AG04450 (cell line): Measurements from ENCODE around the gene CDC7. TPM values are rescaled to one million over a fixed set of nuclear protein-coding genes. Genes with fewer than 3 reads are reported as not detected.
A peak's percentile ranks its signal among the peaks of the same experiment; 100 is the strongest.

Source experiments
- CTCF ChIA-PET: fragments of 300-600, 350-600 bp; formaldehyde crosslinking; extraction: SDS; loops from one replicate; lab custom pipeline; 2022; ENCODE audit warnings: antibody characterized with exemption, inconsistent platforms; lab: Charles Lee
- POLR2A ChIA-PET: fragments of 350-600 bp; formaldehyde crosslinking; extraction: SDS; loops from one replicate; lab custom pipeline; 2021; ENCODE audit warnings: antibody characterized with exemption, inconsistent platforms; lab: Yijun Ruan, JAX
- DNase-seq: peaks from one replicate; pipeline ENCODE4 v3.0.0-alpha.2; 2011; ENCODE audit warnings: low read depth, low spot score
- H3K27ac ChIP-seq: one replicate; pipeline ENCODE4 v1.5.1; 2012; ENCODE audit warnings: low read depth, low read length, control low read depth
- H3K27me3 ChIP-seq: one replicate; pipeline ENCODE4 v1.6.0; 2012; ENCODE audit warnings: low read length; ENCODE audit not compliant: control insufficient read depth, insufficient read depth
- H3K4me3 ChIP-seq: 2 replicates; pipeline ENCODE4 v1.5.1; 2011; ENCODE audit warnings: mild to moderate bottlenecking, low read depth, low read length, control low read depth
- H3K9me3 ChIP-seq: 2 replicates; pipeline ENCODE4 v1.5.1; 2012; ENCODE audit warnings: low read length; ENCODE audit not compliant: control insufficient read depth, insufficient read depth
- CTCF ChIP-seq: IDR thresholded peaks from 2 replicates; pipeline ENCODE4 v1.5.1; 2011; ENCODE audit warnings: low read depth, low read length, control low read depth, inconsistent platforms
- polyA plus RNA-seq: library from polyadenylated mRNA; depleted of rRNA; stranded (reverse); fragments of >200 nt; gene quantifications from 2 replicates; pipeline ENCODE4 v1.2.3, GENCODE V29; 2011

Gene CDC7
- polyA plus RNA-seq, 1 experiment = 4.6 TPM

- H3K27ac ChIP-seq = no peak overlapping the region
- TF ChIP-seq CTCF = no peak
- H3K27me3 ChIP-seq = no peaks in the 10 kb centered on the region
- no peaks in the 10 kb centered on the region for H3K9me3 ChIP-seq
- DNase-seq = no peak
- CTCF ChIA-PET = interaction anchor here (1.0 to 3.2 kb wide), 5 partner anchors 224 to 421 kb away, joined by 3 to 16 read pairs (median 8); no protein-coding TSS in a partner anchor
- POLR2A ChIA-PET = no interaction called here
- no peak overlapping the region for H3K4me3 ChIP-seq
Measured at GRCh38 chr1:91507328-91507727, 6.7 kb downstream of the CDC7 start.

- no peak for DNase-seq
- no peak overlapping the region for H3K4me3 ChIP-seq
- no peaks in the 10 kb centered on the region for H3K9me3 ChIP-seq
- no peaks in the 10 kb centered on the region for H3K27me3 ChIP-seq
- ChIA-PET CTCF (interaction anchor here (0.7 to 7.6 kb wide), 4 partner anchors 373 to 799 kb away, joined by 3 to 303 read pairs (median 4); no protein-coding TSS in a partner anchor), POLR2A (no interaction called here)
- no peak for TF ChIP-seq CTCF
- H3K27ac ChIP-seq = no peak overlapping the region
Measured at GRCh38 chr1:91510754-91511153, 10.1 kb downstream of the CDC7 start.

DNA sequence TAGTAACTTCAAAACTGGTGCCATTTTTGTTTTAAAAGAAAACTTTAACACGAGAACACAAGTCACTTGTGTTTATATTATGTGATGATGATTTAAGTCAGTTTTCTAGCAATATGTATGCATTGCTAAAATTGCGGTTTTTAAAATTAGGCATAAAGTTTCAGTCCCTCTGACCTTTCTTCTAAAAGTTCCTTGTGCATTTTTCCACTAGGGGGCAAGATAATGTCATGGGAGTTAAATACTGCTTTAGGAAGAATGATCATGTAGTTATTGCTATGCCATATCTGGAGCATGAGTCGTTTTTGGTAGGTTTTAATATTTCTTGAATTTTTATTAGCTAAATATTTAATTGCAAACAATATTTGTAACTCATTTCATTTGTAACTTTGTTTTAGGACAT, 10.7 kb downstream of the CDC7 start:
- peak; percentile 81 for TF ChIP-seq CTCF
- DNase-seq = no peak

DNA sequence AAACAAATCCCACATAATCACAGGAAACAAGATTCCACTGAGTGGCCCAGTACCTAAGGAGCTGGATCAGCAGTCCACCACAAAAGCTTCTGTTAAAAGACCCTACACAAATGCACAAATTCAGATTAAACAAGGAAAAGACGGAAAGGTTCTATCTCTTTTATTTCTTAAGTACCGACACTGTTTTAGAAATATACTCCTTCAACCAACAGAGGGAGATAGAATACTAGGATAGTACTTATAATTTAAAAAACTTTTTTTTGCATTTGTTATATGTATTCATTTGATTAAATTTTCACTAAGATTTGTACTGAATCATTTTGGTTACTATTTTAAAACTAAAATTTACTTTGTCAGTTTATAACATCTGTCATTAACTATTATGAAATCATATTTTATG, 12.5 kb downstream of the CDC7 start:
- ChIA-PET CTCF (interaction anchor here (0.6 to 7.6 kb wide), 59 partner anchors 10 to 778 kb away, joined by 3 to 303 read pairs (median 7); partner anchors contain the start of genes CDC7 and TGFBR3), POLR2A (no interaction called here)
- DNase-seq = no peak
- TF ChIP-seq CTCF = peak; percentile 54
- Histone ChIP-seq H3K27ac (no peak overlapping the region), H3K4me3 (no peak overlapping the region), H3K27me3 (no peaks in the 10 kb centered on the region), H3K9me3 (no peaks in the 10 kb centered on the region)

More for the DNA sequence above, 10.7 kb downstream of the CDC7 start:
- CTCF ChIA-PET = interaction anchor here (0.5 to 7.6 kb wide), 81 partner anchors 10 to 1678 kb away, joined by 3 to 303 read pairs (median 6); partner anchors contain the start of genes CDC7 and TGFBR3
- POLR2A ChIA-PET = no interaction called here
- Histone ChIP-seq H3K27me3 (no peaks in the 10 kb centered on the region), H3K9me3 (no peaks in the 10 kb centered on the region), H3K27ac (no peak overlapping the region), H3K4me3 (no peak overlapping the region)

DNA sequence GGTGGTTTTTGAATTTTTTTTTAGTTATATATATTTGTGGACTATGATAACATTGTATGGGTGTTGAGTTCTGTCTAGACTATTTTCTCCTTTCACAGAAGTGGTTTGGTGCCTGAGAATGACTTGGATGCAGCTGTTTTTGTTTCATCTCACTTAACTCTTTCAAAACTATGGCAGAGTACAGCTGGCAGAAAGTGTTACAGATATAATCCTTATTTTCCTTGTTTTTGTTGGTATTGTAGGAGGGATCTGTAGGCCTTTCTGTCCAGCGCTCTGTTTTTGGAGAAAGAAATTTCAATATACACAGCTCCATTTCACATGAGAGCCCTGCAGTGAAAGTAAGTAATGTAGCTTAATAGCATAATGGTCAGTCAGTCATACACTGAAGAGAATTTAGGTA, 13.1 kb downstream of the CDC7 start:
- POLR2A ChIA-PET = no interaction called here

More for the DNA sequence above, 13.1 kb downstream of the CDC7 start:
- no peak for DNase-seq
- H3K27ac ChIP-seq = no peak overlapping the region
- no peaks in the 10 kb centered on the region for H3K9me3 ChIP-seq
- CTCF ChIA-PET = interaction anchor here (0.6 to 7.6 kb wide), 32 partner anchors 12 to 778 kb away, joined by 3 to 303 read pairs (median 8); partner anchors contain the start of genes CDC7 and TGFBR3
- H3K4me3 ChIP-seq = no peak overlapping the region
- TF ChIP-seq CTCF = no peak
- no peaks in the 10 kb centered on the region for H3K27me3 ChIP-seq
